Measurements from ENCODE around the gene CFAP68.

The CFAP68 gene

DNA sequence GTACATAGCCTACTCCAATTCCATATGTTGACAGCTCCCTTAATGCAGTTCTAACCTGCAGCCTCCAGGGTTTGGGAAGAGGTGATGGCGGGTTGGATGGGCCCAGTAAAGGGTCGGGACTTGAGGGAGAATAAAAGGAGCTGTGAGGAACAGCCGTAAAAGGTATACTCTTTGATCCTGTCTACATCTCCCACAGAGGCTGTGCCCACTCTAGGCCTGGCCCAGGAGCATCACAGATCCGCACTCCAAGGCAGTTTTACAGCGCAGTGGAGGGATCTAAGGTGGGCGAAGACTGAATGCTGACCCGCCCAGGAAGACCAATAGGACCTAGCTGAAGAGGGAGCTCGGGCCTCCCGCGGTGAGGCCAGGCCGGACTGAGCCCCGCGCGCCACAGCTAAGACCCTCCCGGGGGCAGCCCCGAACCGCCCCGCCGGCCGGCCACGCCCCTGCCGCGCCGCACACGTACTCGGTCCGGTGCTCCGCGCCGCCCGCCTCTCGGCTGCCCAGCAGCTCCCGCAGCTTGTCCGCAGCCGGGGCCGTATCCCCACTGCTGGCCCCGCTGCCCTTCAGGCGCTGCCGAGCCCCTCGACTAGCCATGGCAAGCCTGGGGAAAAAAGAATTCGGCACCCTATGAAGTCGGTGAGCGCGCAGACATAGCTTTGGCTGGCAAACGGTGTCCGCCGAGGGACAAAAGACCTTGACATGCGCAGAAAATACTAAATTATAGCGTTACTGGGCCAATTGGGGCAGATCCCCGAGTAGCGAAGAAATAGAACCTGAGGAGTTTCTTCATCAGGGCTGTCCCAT, 8.3 kb upstream of the CFAP68 start, which contains the start of gene ALG9 (continued):
- TF ChIP-seq, protein P1, sequence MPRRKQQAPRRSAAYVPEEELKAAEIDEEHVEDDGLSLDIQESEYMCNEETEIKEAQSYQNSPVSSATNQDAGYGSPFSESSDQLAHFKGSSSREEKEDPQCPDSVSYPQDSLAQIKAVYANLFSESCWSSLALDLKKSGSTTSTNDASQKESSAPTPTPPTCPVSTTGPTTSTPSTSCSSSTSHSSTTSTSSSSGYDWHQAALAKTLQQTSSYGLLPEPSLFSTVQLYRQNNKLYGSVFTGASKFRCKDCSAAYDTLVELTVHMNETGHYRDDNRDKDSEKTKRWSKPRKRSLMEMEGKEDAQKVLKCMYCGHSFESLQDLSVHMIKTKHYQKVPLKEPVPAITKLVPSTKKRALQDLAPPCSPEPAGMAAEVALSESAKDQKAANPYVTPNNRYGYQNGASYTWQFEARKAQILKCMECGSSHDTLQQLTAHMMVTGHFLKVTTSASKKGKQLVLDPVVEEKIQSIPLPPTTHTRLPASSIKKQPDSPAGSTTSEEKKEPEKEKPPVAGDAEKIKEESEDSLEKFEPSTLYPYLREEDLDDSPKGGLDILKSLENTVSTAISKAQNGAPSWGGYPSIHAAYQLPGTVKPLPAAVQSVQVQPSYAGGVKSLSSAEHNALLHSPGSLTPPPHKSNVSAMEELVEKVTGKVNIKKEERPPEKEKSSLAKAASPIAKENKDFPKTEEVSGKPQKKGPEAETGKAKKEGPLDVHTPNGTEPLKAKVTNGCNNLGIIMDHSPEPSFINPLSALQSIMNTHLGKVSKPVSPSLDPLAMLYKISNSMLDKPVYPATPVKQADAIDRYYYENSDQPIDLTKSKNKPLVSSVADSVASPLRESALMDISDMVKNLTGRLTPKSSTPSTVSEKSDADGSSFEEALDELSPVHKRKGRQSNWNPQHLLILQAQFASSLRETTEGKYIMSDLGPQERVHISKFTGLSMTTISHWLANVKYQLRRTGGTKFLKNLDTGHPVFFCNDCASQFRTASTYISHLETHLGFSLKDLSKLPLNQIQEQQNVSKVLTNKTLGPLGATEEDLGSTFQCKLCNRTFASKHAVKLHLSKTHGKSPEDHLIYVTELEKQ (tag by site-specific recombination; IDR thresholded peaks at IDR 0.05; ENCODE audit: borderline replicate concordance) = no peak
- no peak for TF ChIP-seq ZNF837 (tag by site-specific recombination; IDR thresholded peaks at IDR 0.05)
- TF ChIP-seq ZNF670 (tag by site-specific recombination; IDR thresholded peaks at IDR 0.05; ENCODE audit: low read depth) = no peak
- TF ChIP-seq, protein P2, sequence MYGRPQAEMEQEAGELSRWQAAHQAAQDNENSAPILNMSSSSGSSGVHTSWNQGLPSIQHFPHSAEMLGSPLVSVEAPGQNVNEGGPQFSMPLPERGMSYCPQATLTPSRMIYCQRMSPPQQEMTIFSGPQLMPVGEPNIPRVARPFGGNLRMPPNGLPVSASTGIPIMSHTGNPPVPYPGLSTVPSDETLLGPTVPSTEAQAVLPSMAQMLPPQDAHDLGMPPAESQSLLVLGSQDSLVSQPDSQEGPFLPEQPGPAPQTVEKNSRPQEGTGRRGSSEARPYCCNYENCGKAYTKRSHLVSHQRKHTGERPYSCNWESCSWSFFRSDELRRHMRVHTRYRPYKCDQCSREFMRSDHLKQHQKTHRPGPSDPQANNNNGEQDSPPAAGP (tag by site-specific recombination; IDR thresholded peaks at IDR 0.05) = no peak
- TF ChIP-seq, protein P3, sequence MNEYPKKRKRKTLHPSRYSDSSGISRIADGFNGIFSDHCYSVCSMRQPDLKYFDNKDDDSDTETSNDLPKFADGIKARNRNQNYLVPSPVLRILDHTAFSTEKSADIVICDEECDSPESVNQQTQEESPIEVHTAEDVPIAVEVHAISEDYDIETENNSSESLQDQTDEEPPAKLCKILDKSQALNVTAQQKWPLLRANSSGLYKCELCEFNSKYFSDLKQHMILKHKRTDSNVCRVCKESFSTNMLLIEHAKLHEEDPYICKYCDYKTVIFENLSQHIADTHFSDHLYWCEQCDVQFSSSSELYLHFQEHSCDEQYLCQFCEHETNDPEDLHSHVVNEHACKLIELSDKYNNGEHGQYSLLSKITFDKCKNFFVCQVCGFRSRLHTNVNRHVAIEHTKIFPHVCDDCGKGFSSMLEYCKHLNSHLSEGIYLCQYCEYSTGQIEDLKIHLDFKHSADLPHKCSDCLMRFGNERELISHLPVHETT (tag by site-specific recombination; IDR thresholded peaks at IDR 0.05) = no peak
- peak; percentile 69 for TF ChIP-seq YY1 (tag by site-specific recombination; IDR thresholded peaks at IDR 0.05)
- peak; percentile 77 for TF ChIP-seq YY2 (tag by site-specific recombination; IDR thresholded peaks at IDR 0.05)
- TF ChIP-seq, protein P4, sequence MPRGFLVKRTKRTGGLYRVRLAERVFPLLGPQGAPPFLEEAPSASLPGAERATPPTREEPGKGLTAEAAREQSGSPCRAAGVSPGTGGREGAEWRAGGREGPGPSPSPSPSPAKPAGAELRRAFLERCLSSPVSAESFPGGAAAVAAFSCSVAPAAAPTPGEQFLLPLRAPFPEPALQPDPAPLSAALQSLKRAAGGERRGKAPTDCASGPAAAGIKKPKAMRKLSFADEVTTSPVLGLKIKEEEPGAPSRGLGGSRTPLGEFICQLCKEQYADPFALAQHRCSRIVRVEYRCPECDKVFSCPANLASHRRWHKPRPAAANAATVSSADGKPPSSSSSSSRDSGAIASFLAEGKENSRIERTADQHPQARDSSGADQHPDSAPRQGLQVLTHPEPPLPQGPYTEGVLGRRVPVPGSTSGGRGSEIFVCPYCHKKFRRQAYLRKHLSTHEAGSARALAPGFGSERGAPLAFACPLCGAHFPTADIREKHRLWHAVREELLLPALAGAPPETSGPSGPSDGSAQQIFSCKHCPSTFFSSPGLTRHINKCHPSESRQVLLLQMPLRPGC (tag by site-specific recombination; IDR thresholded peaks at IDR 0.05) = no peak
- peak; percentile 79; the same call in 1 of the 2 replicates for TF ChIP-seq HOXC10 (CRISPR knock-in tag; IDR thresholded peaks at IDR 0.05)
- no peak for TF ChIP-seq ZNF501 (tag by site-specific recombination; IDR thresholded peaks at IDR 0.05)
- TF ChIP-seq SP3 (tag by site-specific recombination; IDR thresholded peaks at IDR 0.05) = peak; percentile 70
- peak; percentile 82 for TF ChIP-seq ZNF341 (tag by site-specific recombination; IDR thresholded peaks at IDR 0.05; ENCODE audit: low read depth)
- TF ChIP-seq ZNF629 (tag by site-specific recombination; IDR thresholded peaks at IDR 0.05) = no peak
- TF ChIP-seq ZNF558 (tag by site-specific recombination; IDR thresholded peaks at IDR 0.05) = no peak
- peak; percentile 79 for TF ChIP-seq TCF7L2 (IDR thresholded peaks at IDR 0.05; ENCODE audit: borderline replicate concordance, low read depth, low read length)
- TF ChIP-seq, protein P5, sequence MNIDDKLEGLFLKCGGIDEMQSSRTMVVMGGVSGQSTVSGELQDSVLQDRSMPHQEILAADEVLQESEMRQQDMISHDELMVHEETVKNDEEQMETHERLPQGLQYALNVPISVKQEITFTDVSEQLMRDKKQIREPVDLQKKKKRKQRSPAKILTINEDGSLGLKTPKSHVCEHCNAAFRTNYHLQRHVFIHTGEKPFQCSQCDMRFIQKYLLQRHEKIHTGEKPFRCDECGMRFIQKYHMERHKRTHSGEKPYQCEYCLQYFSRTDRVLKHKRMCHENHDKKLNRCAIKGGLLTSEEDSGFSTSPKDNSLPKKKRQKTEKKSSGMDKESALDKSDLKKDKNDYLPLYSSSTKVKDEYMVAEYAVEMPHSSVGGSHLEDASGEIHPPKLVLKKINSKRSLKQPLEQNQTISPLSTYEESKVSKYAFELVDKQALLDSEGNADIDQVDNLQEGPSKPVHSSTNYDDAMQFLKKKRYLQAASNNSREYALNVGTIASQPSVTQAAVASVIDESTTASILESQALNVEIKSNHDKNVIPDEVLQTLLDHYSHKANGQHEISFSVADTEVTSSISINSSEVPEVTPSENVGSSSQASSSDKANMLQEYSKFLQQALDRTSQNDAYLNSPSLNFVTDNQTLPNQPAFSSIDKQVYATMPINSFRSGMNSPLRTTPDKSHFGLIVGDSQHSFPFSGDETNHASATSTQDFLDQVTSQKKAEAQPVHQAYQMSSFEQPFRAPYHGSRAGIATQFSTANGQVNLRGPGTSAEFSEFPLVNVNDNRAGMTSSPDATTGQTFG (tag by site-specific recombination; IDR thresholded peaks at IDR 0.05; ENCODE audit: borderline replicate concordance) = no peak
- peak; percentile 68 for TF ChIP-seq ZNF600 (tag by site-specific recombination; IDR thresholded peaks at IDR 0.05)
- TF ChIP-seq ZNF555 (tag by site-specific recombination; conservative IDR thresholded peaks at IDR 0.05) = no peak
- TF ChIP-seq ZSCAN30 (tag by site-specific recombination; IDR thresholded peaks at IDR 0.05) = 0 out of 2 replicates have a peak, but pooled peaks have one; percentile 19
- TF ChIP-seq ZNF335 (tag by site-specific recombination; conservative IDR thresholded peaks at IDR 0.05) = peak; percentile 71
- TF ChIP-seq ZBTB20 (tag by site-specific recombination; IDR thresholded peaks at IDR 0.05) = peak; percentile 59; the same call in 1 of the 2 replicates
- TF ChIP-seq KLF9 (tag by site-specific recombination; IDR thresholded peaks at IDR 0.05; ENCODE audit: low read depth) = peak; percentile 71
- TF ChIP-seq, protein P6, sequence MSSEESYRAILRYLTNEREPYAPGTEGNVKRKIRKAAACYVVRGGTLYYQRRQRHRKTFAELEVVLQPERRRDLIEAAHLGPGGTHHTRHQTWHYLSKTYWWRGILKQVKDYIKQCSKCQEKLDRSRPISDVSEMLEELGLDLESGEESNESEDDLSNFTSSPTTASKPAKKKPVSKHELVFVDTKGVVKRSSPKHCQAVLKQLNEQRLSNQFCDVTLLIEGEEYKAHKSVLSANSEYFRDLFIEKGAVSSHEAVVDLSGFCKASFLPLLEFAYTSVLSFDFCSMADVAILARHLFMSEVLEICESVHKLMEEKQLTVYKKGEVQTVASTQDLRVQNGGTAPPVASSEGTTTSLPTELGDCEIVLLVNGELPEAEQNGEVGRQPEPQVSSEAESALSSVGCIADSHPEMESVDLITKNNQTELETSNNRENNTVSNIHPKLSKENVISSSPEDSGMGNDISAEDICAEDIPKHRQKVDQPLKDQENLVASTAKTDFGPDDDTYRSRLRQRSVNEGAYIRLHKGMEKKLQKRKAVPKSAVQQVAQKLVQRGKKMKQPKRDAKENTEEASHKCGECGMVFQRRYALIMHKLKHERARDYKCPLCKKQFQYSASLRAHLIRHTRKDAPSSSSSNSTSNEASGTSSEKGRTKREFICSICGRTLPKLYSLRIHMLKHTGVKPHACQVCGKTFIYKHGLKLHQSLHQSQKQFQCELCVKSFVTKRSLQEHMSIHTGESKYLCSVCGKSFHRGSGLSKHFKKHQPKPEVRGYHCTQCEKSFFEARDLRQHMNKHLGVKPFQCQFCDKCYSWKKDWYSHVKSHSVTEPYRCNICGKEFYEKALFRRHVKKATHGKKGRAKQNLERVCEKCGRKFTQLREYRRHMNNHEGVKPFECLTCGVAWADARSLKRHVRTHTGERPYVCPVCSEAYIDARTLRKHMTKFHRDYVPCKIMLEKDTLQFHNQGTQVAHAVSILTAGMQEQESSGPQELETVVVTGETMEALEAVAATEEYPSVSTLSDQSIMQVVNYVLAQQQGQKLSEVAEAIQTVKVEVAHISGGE (tag by site-specific recombination; conservative IDR thresholded peaks at IDR 0.05; ENCODE audit: low read depth) = peak; percentile 41; the same call in 1 of the 2 replicates
- no peak for TF ChIP-seq ZNF473 (tag by site-specific recombination; IDR thresholded peaks at IDR 0.05)
- peak; percentile 76; the same call in 1 of the 2 replicates for TF ChIP-seq TRIM28 (IDR thresholded peaks at IDR 0.05; ENCODE audit: borderline replicate concordance, low read length)
- peak; percentile 71 for TF ChIP-seq GLIS1 (tag by site-specific recombination; IDR thresholded peaks at IDR 0.05)
